ENCODE results near the gene ZC3H4. TPM values are rescaled to one million over a fixed set of nuclear protein-coding genes. Genes with fewer than 3 reads are reported as not detected.

Gene ZC3H4
- total RNA-seq, 1 experiment from 2014 or later: 105 TPM

GRCh38 chr19:47158879-47159503, 45.4 kb upstream of the ZC3H4 start:
- H2BK20ac ChIP-seq (ENCODE audit: low read depth, low read length, poor library complexity, severe bottlenecking): no peak overlapping the region
- no peak overlapping the region for H4K8ac ChIP-seq (replicated peaks; ENCODE audit: insufficient read length, low read depth, low read length)
- peaks cover 4% of the 10 kb centered on the region for H3K79me1 ChIP-seq (ENCODE audit: insufficient read depth, low read depth, low read length, poor library complexity, severe bottlenecking)
- no peaks in the 10 kb centered on the region for H3K9me3 ChIP-seq (ENCODE audit: control insufficient read depth, low read depth, low read length)
- 0 out of 5 replicates have a peak overlapping the region, but pooled peaks of 1 of the 2 experiments have one; percentile 24 for H3K4me3 Mint-ChIP-seq
- peaks cover 36 to 39% of the 10 kb centered on the region in 2 experiments for H3K4me1 Mint-ChIP-seq
- H2AFZ ChIP-seq (ENCODE audit: low read length): no peak overlapping the region
- peaks cover 0 to 4% of the 10 kb centered on the region in 2 experiments; a peak in 2 of 5 replicates for H3K9me3 Mint-ChIP-seq
- no peak for DNase-seq
- no peak overlapping the region for H4K91ac ChIP-seq (ENCODE audit: insufficient read length, low read depth, low read length)
- no peak overlapping the region for H3K14ac ChIP-seq (ENCODE audit: insufficient read depth, low read length)
- H3K36me3 Mint-ChIP-seq (ENCODE audit: insufficient read depth in 1 of 3, low read depth in 3 of 3): peaks cover 34 to 73% (median 60%) of the 10 kb centered on the region in 3 experiments
- H2BK5ac ChIP-seq (ENCODE audit: insufficient read length, low read length): peak overlapping the region; percentile 32
- H2BK120ac ChIP-seq (ENCODE audit: low read depth, low read length, poor library complexity, severe bottlenecking): no peak overlapping the region
- H3K27ac Mint-ChIP-seq: peak overlapping the region; percentile 87 to 98 (median 98)
- no CpG with 5 or more reads among the region's 7 CpGs for WGBS (ENCODE audit: extremely low coverage, insufficient read length, low lambda C conversion rate)
- H2BK12ac ChIP-seq (ENCODE audit: insufficient read length, low read depth, low read length): peak overlapping the region; percentile 43
- no peak overlapping the region for H2AK5ac ChIP-seq (ENCODE audit: insufficient read length, low read length)
- no peak overlapping the region for H3K9ac ChIP-seq (ENCODE audit: extremely low read depth, insufficient read length, low read length)
- no peaks in the 10 kb centered on the region for H3K27me3 ChIP-seq (ENCODE audit: insufficient read depth, low read length)
- no peaks in the 10 kb centered on the region for H4K20me1 ChIP-seq (ENCODE audit: control insufficient read depth, insufficient read depth, insufficient read length)
- H3T11ph ChIP-seq (ENCODE audit: low read length): no peak overlapping the region
- H3K27ac ChIP-seq (ENCODE audit: insufficient read length, low read depth, low read length): peak overlapping the region; percentile 86
- H2BK15ac ChIP-seq (ENCODE audit: low read depth, low read length): no peak overlapping the region
- peaks cover 8% of the 10 kb centered on the region for H3K4me1 ChIP-seq (ENCODE audit: insufficient read depth, low read length)
- no peak for TF ChIP-seq CTCF (conservative IDR thresholded peaks at IDR 0.05)
- H3K56ac ChIP-seq (ENCODE audit: insufficient read length, low read depth, low read length): no peak overlapping the region
- H3K4me2 ChIP-seq (ENCODE audit: insufficient read depth, insufficient read length, low read length): no peak overlapping the region
- H3K23me2 ChIP-seq (ENCODE audit: insufficient read length, low read depth, low read length, poor library complexity, severe bottlenecking): no peaks in the 10 kb centered on the region
- H3K18ac ChIP-seq (ENCODE audit: insufficient read length, low read depth, low read length): peak overlapping the region; percentile 49
- no peak overlapping the region for H3K23ac ChIP-seq (ENCODE audit: insufficient read length, low read depth, low read length)
- peaks cover 5% of the 10 kb centered on the region; the same call in 1 of the 2 replicates for H3K79me2 ChIP-seq (ENCODE audit: insufficient read depth, low read length)
- no peaks in the 10 kb centered on the region for H3K27me3 Mint-ChIP-seq (ENCODE audit: low read depth)
- H3K4ac ChIP-seq (ENCODE audit: low read depth, low read length): no peak overlapping the region
- no peak overlapping the region for H4K5ac ChIP-seq (ENCODE audit: insufficient read length, low read depth, low read length)

Data from H9 (cell line).